Skeletal muscle tissue (tissue), 4 donors: Measurements from ENCODE around the gene SIGLEC12. TPM values are rescaled to one million over a fixed set of nuclear protein-coding genes. Genes with fewer than 3 reads are reported as not detected.

Source experiments
- H3K27ac ChIP-seq: one replicate; pipeline ENCODE4 v1.7.0; 2013; ENCODE audit warnings: mild to moderate bottlenecking, low read depth, low read length, inconsistent platforms
- H3K27me3 ChIP-seq, 3 donors: one replicate each; pipeline ENCODE4 v1.7.0; 2013; ENCODE audit warnings: low read length in 3 of 3; ENCODE audit not compliant: control insufficient read depth in 3 of 3, insufficient read depth in 3 of 3
- H3K36me3 ChIP-seq, 3 donors: one replicate each; pipeline ENCODE4 v1.7.0; 2013; ENCODE audit warnings: low read length in 3 of 3; ENCODE audit not compliant: control insufficient read depth in 3 of 3, insufficient read depth in 3 of 3
- H3K4me1 ChIP-seq, 3 donors: one replicate each; pipeline ENCODE4 v1.7.0; 2013; ENCODE audit warnings: low read length in 3 of 3, mild to moderate bottlenecking in 3 of 3; ENCODE audit not compliant: control insufficient read depth in 3 of 3, insufficient read depth in 3 of 3
- H3K4me3 ChIP-seq, 3 donors: one replicate each; pipeline ENCODE4 v1.7.0; 2013; ENCODE audit warnings: low read length in 3 of 3
- H3K9ac ChIP-seq, 3 donors: one replicate each; pipeline ENCODE4 v1.7.0; 2013; ENCODE audit warnings: low read length in 3 of 3, mild to moderate bottlenecking in 3 of 3, moderate library complexity in 2 of 3, low read depth in 1 of 3
- H3K9me3 ChIP-seq, 3 donors: one replicate each; pipeline ENCODE4 v1.7.0; 2013; ENCODE audit warnings: low read length in 3 of 3; ENCODE audit not compliant: control insufficient read depth in 3 of 3
- total RNA-seq: library from RNA; depleted of rRNA; stranded (reverse); fragments of >200 nt; gene quantifications from one replicate; pipeline ENCODE4 v1.2.3, GENCODE V29; 2014
- donor health status: Osteomylitis.

The SIGLEC12 gene
- total RNA-seq, 1 donor from 2014 or later: not detected

DNA sequence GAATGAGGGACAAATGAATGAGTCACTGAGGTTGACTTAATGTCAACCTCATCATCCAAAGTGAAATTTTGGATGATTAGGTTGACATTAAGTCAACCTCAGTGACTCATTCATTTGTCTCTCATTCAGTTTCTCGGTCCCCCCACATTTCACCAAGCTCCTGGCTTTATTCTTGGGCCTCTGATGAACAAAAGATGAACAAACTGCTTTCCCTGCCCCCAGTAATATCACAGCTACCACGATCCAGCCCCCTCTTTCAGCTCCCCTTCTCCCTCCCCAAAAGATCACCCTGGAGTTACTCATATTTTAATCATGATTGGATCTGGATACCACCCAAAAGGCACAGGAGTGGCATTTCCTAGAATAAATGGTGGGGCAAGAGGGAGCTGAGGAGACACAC is 12.5 kb downstream of the SIGLEC12 start:
- H3K4me1 ChIP-seq: no peaks in the 10 kb centered on the region
- no peak overlapping the region for H3K9ac ChIP-seq
- peaks cover 0 to 5% (median 0%) of the 10 kb centered on the region in 3 donors for H3K9me3 ChIP-seq
- H3K27me3 ChIP-seq: peaks cover 0 to 10% (median 2%) of the 10 kb centered on the region in 3 donors
- no peak overlapping the region for H3K4me3 ChIP-seq
- H3K36me3 ChIP-seq: no peaks in the 10 kb centered on the region
- H3K27ac ChIP-seq: no peak overlapping the region

DNA sequence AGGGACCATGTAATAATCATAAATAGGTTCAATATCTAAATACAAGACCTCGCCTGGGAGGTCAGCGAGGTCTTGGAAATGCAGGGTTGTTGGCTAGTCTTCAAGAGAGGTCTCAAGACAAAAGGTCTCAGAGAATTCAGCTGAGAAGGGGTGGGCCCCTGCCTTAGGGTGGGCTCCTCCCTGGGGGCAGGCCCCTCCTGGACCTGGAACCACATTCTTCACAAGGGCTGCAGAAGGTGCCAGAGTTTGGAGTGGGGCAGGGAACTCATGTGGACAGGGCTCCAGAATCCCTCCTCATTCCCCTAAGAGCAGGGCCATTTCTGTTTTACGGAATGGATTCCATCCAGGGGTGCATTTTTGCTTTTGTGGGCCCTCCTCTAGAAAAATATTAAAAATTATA is 13.1 kb downstream of the SIGLEC12 start:
- Histone ChIP-seq H3K4me1 (no peaks in the 10 kb centered on the region), H3K9ac (no peak overlapping the region), H3K9me3 (peaks cover 0 to 5% (median 0%) of the 10 kb centered on the region in 3 donors), H3K36me3 (no peaks in the 10 kb centered on the region), H3K27me3 (peaks cover 0 to 10% (median 2%) of the 10 kb centered on the region in 3 donors), H3K27ac (no peak overlapping the region), H3K4me3 (no peak overlapping the region)

GRCh38 chr19:51485960-51486660 is 15.5 kb downstream of the SIGLEC12 start:
- Histone ChIP-seq H3K9ac (no peak overlapping the region), H3K36me3 (no peaks in the 10 kb centered on the region), H3K4me1 (no peaks in the 10 kb centered on the region), H3K9me3 (peaks cover 0 to 3% (median 0%) of the 10 kb centered on the region in 3 donors), H3K27me3 (peaks cover 2 to 13% (median 6%) of the 10 kb centered on the region in 3 donors), H3K27ac (no peak overlapping the region), H3K4me3 (no peak overlapping the region)

- H3K27me3 ChIP-seq: peaks cover 7 to 11% (median 7%) of the 10 kb centered on the region in 3 donors
- peaks cover 0 to 3% (median 0%) of the 10 kb centered on the region in 3 donors for H3K9me3 ChIP-seq
- H3K9ac ChIP-seq: no peak overlapping the region
- no peak overlapping the region for H3K4me3 ChIP-seq
- H3K36me3 ChIP-seq: no peaks in the 10 kb centered on the region
- no peaks in the 10 kb centered on the region for H3K4me1 ChIP-seq
- H3K27ac ChIP-seq: no peak overlapping the region
These were observed 21.0 kb downstream of the SIGLEC12 start for GRCh38 chr19:51480590-51480989.

DNA sequence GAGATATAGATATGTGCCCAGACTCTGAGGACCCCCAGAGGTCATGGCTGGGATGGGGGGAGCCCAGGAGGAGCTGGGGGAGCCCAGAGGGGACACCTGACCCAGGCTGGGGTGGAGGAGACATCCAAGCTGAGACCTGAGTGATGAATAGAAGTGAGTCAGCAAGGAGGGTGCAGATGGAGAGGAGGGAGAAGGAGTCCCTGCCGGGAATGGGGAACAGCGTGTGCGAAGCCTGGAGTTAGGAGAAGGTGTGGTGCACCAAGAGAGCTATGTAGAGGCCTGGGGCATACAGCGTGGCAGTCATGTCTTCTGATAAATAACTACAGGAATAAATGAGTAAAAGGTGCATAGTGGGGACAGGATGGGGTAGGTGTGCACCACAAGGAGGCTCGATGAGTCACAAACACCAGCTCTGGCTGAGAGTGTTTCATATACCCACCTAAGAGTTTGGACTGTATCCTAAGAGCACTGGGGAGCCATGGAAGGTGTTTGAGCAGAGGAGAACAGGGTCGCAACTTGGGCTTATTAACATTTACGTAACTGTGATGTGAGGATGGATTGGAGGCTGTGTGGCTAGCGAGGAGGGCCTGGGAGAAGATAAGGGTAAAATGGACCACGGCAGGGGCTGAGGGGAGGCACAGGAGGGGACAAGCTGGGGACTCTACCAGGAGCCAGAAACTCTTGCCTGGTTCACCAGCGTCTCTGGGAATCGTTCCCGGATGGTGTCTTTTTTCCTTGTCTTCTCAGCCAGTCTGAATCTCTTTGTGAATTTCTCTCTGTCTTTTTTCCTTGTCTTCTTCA is 21.9 kb downstream of the SIGLEC12 start:
- Histone ChIP-seq H3K4me1 (no peaks in the 10 kb centered on the region), H3K4me3 (no peak overlapping the region), H3K36me3 (no peaks in the 10 kb centered on the region), H3K9me3 (peaks cover 0 to 3% (median 0%) of the 10 kb centered on the region in 3 donors), H3K27ac (no peak overlapping the region), H3K9ac (no peak overlapping the region), H3K27me3 (peaks cover 5 to 11% (median 7%) of the 10 kb centered on the region in 3 donors)

GRCh38 chr19:51478381-51479234 is 23.0 kb downstream of the SIGLEC12 start, which contains the start of gene CEACAM18:
CEACAM18 (plus strand) TSS chr19:51478539.
- H3K4me3 ChIP-seq: no peak within 1 kb of the TSS

GRCh38 chr19:51477344-51477743 is 24.3 kb downstream of the SIGLEC12 start:
- H3K27me3 ChIP-seq: peaks cover 9 to 19% (median 16%) of the 10 kb centered on the region in 3 donors
- H3K27ac ChIP-seq: no peak overlapping the region
- H3K36me3 ChIP-seq: no peaks in the 10 kb centered on the region
- no peak overlapping the region for H3K9ac ChIP-seq
- no peak overlapping the region for H3K4me3 ChIP-seq
- no peaks in the 10 kb centered on the region for H3K4me1 ChIP-seq
- H3K9me3 ChIP-seq: peaks cover 0 to 3% (median 0%) of the 10 kb centered on the region in 3 donors

More at GRCh38 chr19:51478381-51479234, 23.0 kb downstream of the SIGLEC12 start, which contains the start of gene CEACAM18:
- Histone ChIP-seq H3K27me3 (peaks cover 5 to 17% (median 14%) of the 10 kb centered on the region in 3 donors), H3K36me3 (no peaks in the 10 kb centered on the region), H3K9ac (no peak within 1 kb of the TSS), H3K4me1 (no peaks in the 10 kb centered on the region), H3K27ac (no peak within 1 kb of the TSS), H3K9me3 (peaks cover 0 to 3% (median 0%) of the 10 kb centered on the region in 3 donors)

DNA sequence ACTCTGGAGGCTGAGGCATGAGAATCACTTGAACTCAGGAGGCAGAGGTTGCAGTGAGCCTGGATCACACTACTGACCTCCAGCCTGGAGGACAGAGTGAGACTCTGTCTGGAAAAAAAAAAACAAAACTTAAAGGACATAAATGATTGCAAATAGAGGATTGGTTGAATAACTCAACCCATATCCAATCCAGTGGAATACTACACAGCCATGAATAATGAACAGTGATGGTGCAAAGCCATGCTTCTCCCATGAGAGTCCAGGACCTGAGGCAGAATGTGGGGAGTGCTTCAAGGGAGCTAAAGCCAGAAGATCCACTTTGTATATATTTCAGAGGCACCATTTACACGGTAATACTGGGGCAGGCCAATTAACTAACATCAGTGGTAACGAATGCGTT is 25.4 kb downstream of the SIGLEC12 start:
- peaks cover 6 to 16% (median 15%) of the 10 kb centered on the region in 3 donors for H3K27me3 ChIP-seq

GRCh38 chr19:51473009-51473707 is 28.4 kb downstream of the SIGLEC12 start:
- H3K36me3 ChIP-seq: no peaks in the 10 kb centered on the region
- H3K4me1 ChIP-seq: no peaks in the 10 kb centered on the region
- peaks cover 0 to 3% (median 0%) of the 10 kb centered on the region in 3 donors for H3K9me3 ChIP-seq
- H3K4me3 ChIP-seq: no peak overlapping the region
- H3K27ac ChIP-seq: no peak overlapping the region
- no peak overlapping the region for H3K9ac ChIP-seq
- H3K27me3 ChIP-seq: peaks cover 6 to 12% (median 10%) of the 10 kb centered on the region in 3 donors

More for the DNA sequence above, 25.4 kb downstream of the SIGLEC12 start:
- Histone ChIP-seq H3K27ac (no peak overlapping the region), H3K9me3 (peaks cover 0 to 3% (median 0%) of the 10 kb centered on the region in 3 donors), H3K4me1 (no peaks in the 10 kb centered on the region), H3K9ac (no peak overlapping the region), H3K36me3 (no peaks in the 10 kb centered on the region), H3K4me3 (no peak overlapping the region)
